GM18868 (cell line): Measurements from ENCODE around the gene TRIM39.

Experiments used
- ATAC-seq: cut with Tn5 transposase; IDR thresholded peaks from one replicate; pipeline ENCODE4 v1.9.1; 2021; ENCODE audit warnings: mild to moderate bottlenecking, moderate library complexity; ENCODE audit not compliant: unreplicated experiment

Gene TRIM39

GRCh38 chr6:30327232-30327746 is 562 bp downstream of the TRIM39 start:
- no peak for ATAC-seq

- ATAC-seq: no peak
Observed at GRCh38 chr6:30328397-30328796, 1.7 kb downstream of the TRIM39 start.

GRCh38 chr6:30329331-30329730 is 2.6 kb downstream of the TRIM39 start:
- no peak for ATAC-seq

GRCh38 chr6:30331981-30332380 is 5.3 kb downstream of the TRIM39 start:
- no peak for ATAC-seq

GRCh38 chr6:30334075-30334783 is 7.5 kb downstream of the TRIM39 start:
- no peak for ATAC-seq

GRCh38 chr6:30340589-30341054 is 13.9 kb downstream of the TRIM39 start:
- no peak for ATAC-seq

GRCh38 chr6:30341218-30341617 is 14.5 kb downstream of the TRIM39 start:
- no peak for ATAC-seq

- no peak for ATAC-seq
Observed at GRCh38 chr6:30341728-30342127, 15.0 kb downstream of the TRIM39 start.

GRCh38 chr6:30344191-30344867 is 17.6 kb downstream of the TRIM39 start:
- no peak for ATAC-seq

GRCh38 chr6:30344868-30345671 is 18.3 kb downstream of the TRIM39 start, which contains the start of gene RPP21:
Gene RPP21, plus strand, starts transcription at chr6:30345156. Its CDS starts 16 bp downstream, at chr6:30345172.
- peak; percentile 94 for ATAC-seq

- no peak for ATAC-seq
Observed at GRCh38 chr6:30345852-30346251, 19.1 kb downstream of the TRIM39 start.

GRCh38 chr6:30348957-30349356 is 22.2 kb downstream of the TRIM39 start:
- no peak for ATAC-seq

GRCh38 chr6:30349421-30350177 is 22.9 kb downstream of the TRIM39 start:
- no peak for ATAC-seq

- ATAC-seq: no peak
Observed at GRCh38 chr6:30350524-30350923, 23.8 kb downstream of the TRIM39 start.

GRCh38 chr6:30352550-30352949 is 25.8 kb downstream of the TRIM39 start:
- no peak for ATAC-seq

GRCh38 chr6:30355281-30355680 is 28.6 kb downstream of the TRIM39 start:
- no peak for ATAC-seq

GRCh38 chr6:30356536-30356935 is 29.8 kb downstream of the TRIM39 start:
- no peak for ATAC-seq

GRCh38 chr6:30357678-30358540 is 31.2 kb downstream of the TRIM39 start:
- ATAC-seq: no peak

GRCh38 chr6:30359276-30359675 is 32.5 kb downstream of the TRIM39 start:
- ATAC-seq: no peak

GRCh38 chr6:30360139-30360538 is 33.4 kb downstream of the TRIM39 start:
- no peak for ATAC-seq
